Caco-2 (cell line): ENCODE data around the gene KCNIP1. TPM values are rescaled to one million over a fixed set of nuclear protein-coding genes. Genes with fewer than 3 reads are reported as not detected.

Experiments used
- Bru-seq: library from RNA; stranded (reverse); fragments of 400-500 nt; gene quantifications from one replicate; lab custom pipeline; 2021; lab: Mats Ljungman, UMichigan
- BruChase-seq, 2 experiments: library from RNA; stranded (reverse); fragments of 400-500 nt; gene quantifications; one replicate each; lab custom pipeline; 2021; lab: Mats Ljungman, UMichigan
- BruUV-seq: library from RNA; stranded (reverse); fragments of 400-500 nt; replicated peaks from 2 replicates; lab custom pipeline; 2021; lab: Mats Ljungman, UMichigan
- CTCF ChIA-PET: fragments of 300-600 bp; sonication (Branson Sonifier 250); formaldehyde crosslinking; loops from one replicate; lab custom pipeline; 2022; ENCODE audit warnings: antibody characterized with exemption; lab: Charles Lee
- POLR2A ChIA-PET: fragments of 300-600 bp; sonication (Branson Sonifier 250); formaldehyde crosslinking; loops from one replicate; lab custom pipeline; 2022; ENCODE audit warnings: antibody characterized with exemption; lab: Charles Lee
- DNase-seq, 2 experiments: peaks; one replicate each; pipeline versions ENCODE4 v3.0.0 to v3.0.0-alpha.2; 2020 to 2022
- H3K27me3 ChIP-seq: replicated peaks from 2 replicates; pipeline ENCODE4 v1.6.0; 2011; ENCODE audit warnings: low read length; ENCODE audit not compliant: control insufficient read depth, insufficient read depth
- H3K36me3 ChIP-seq: 2 replicates; pipeline ENCODE4 v1.5.1; 2011; ENCODE audit warnings: low read length; ENCODE audit not compliant: control insufficient read depth, insufficient read depth
- H3K4me1 ChIP-seq: fragments of 250-450 bp; sonication (Bioruptor Pico); 2 replicates; pipeline ENCODE4 v1.5.1; 2020; ENCODE audit warnings: mild to moderate bottlenecking
- H3K4me3 ChIP-seq: 2 replicates; pipeline ENCODE4 v1.5.1; 2011; ENCODE audit warnings: low read depth, mild to moderate bottlenecking, control low read depth, low read length
- H3K9me3 ChIP-seq: fragments of 250-450 bp; sonication (Bioruptor Pico); 2 replicates; pipeline ENCODE4 v1.5.1; 2020; ENCODE audit warnings: mild to moderate bottlenecking, moderate library complexity
- H3K27ac Mint-ChIP-seq: one replicate; pipeline ENCODE4 v1.8.0; 2022; ENCODE audit warnings: mixed read lengths; ENCODE audit not compliant: unreplicated experiment
- H3K27me3 Mint-ChIP-seq: one replicate; pipeline ENCODE4 v1.8.0; 2022; ENCODE audit warnings: mixed read lengths; ENCODE audit not compliant: insufficient read depth, unreplicated experiment
- H3K36me3 Mint-ChIP-seq: one replicate; pipeline ENCODE4 v1.8.0; 2022; ENCODE audit warnings: mild to moderate bottlenecking, mixed read lengths; ENCODE audit not compliant: insufficient read depth, unreplicated experiment
- H3K4me1 Mint-ChIP-seq: one replicate; pipeline ENCODE4 v1.8.0; 2022; ENCODE audit warnings: low read depth, mixed read lengths; ENCODE audit not compliant: unreplicated experiment
- H3K4me3 Mint-ChIP-seq: one replicate; pipeline ENCODE4 v1.8.0; 2022; ENCODE audit warnings: mild to moderate bottlenecking, moderate library complexity, mixed read lengths; ENCODE audit not compliant: unreplicated experiment
- H3K9me3 Mint-ChIP-seq: one replicate; pipeline ENCODE4 v1.8.0; 2022; ENCODE audit warnings: mixed read lengths; ENCODE audit not compliant: unreplicated experiment
- intact Hi-C: fragments of 100-400 bp; cut with micrococcal nuclease; formaldehyde crosslinking; loops from one replicate; pipeline ENCODE4 v1.10.0; 2022; ENCODE audit not compliant: unreplicated experiment
- long read RNA-seq: library from polyadenylated mRNA; stranded (forward); transcript quantifications from one replicate; pipeline ENCODE4 v2.0.0, GENCODE V29; 2022
- total RNA-seq: library from RNA; stranded (reverse); gene quantifications from 2 replicates; pipeline ENCODE4 v1.2.3, GENCODE V29; 2022
- TF ChIP-seq, protein P1 (sequence below), 2 experiments: fragments of 200-600 bp in 1 of 2; IDR thresholded peaks; 1 replicate in 1 of 2; 2 replicates in 1 of 2; pipeline versions ENCODE4 v1.5.1 to v1.8.0; 2011 to 2022; ENCODE audit warnings: antibody characterized with exemption in 1 of 2, control low read depth in 1 of 2, inconsistent platforms in 1 of 2, low read depth in 1 of 2, low read length in 1 of 2, mild to moderate bottlenecking in 1 of 2, moderate library complexity in 1 of 2; ENCODE audit not compliant: insufficient read depth in 1 of 2, severe bottlenecking in 1 of 2, unreplicated experiment in 1 of 2

KCNIP1 gene
- not detected in 2 replicates for total RNA-seq
- Bru-seq, nascent RNA, result percentile 3 among the genes with signal in this experiment
- BruChase-seq, experiment 1, labeled RNA remaining after a 2-hour chase, result percentile 1 among the genes with signal in this experiment
- percentile 0 among the genes with signal in this experiment for BruChase-seq, experiment 2, labeled RNA remaining after a 6-hour chase
- long read RNA-seq, result 0 reads

DNA sequence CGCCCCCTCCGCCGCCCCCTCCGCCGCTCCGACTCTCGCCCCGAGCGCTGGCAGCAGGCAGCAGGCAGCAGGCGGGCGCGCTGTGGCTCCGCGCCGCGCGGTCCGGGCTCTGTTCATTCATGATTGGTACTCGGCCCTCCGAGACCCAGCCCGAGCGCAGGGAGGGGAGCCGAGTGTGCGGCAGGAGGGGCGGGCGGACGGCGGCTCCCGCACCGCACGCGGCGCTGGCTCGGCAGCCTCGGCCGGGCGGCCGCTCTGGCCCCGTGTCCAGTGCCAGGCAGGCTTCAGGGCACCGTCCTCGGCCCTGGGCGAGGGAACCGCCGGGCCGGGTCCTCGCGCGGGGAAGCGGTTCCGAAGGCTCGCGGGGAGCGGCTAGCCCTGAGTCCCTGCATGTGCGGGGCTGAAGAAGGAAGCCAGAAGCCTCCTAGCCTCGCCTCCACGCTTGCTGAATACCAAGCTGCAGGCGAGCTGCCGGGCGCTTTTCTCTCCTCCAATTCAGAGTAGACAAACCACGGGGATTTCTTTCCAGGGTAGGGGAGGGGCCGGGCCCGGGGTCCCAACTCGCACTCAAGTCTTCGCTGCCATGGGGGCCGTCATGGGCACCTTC lies at the start of gene KCNIP1:
KCNIP1 (plus strand) TSS at position 31 of the 607 bp plus-strand sequence.
- CTCF ChIA-PET, result no interaction called here

DNA sequence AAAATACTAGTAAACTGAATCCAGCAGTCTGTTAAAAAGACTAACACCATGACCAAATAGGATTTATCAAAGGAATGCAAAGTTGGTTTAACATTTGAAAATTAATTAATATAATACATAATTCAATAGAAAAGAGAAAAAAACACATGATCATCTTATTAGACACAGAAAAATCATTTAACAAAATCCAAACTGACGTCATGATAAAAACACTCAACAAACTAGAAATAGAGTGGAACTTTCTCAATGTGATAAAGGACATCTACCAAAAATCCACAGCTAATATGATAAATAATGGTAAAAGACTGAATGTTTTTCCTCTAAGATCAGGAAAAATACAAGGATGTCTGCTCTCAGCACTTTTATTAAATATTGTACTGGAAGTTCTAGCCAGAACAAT lies 40.4 kb upstream of the KCNIP1 start:
- H3K4me1 Mint-ChIP-seq, result no peaks in the 10 kb centered on the region
- H3K27ac Mint-ChIP-seq, result no peak overlapping the region
- peaks cover 12% of the 10 kb centered on the region for H3K4me1 ChIP-seq
- ChIA-PET POLR2A (no interaction called here), CTCF (no interaction called here)
- H3K9me3 ChIP-seq, result 0 out of 2 replicates have a peak, but pooled peaks cover 6% of the 10 kb centered on the region
- no TSS peak for BruUV-seq
- intact Hi-C loops, result no loop called here
- peaks cover 21% of the 10 kb centered on the region for H3K9me3 Mint-ChIP-seq
- H3K36me3 Mint-ChIP-seq, result no peaks in the 10 kb centered on the region
- no peak overlapping the region for H3K4me3 Mint-ChIP-seq
- no peaks in the 10 kb centered on the region for H3K27me3 Mint-ChIP-seq
- TF ChIP-seq, protein P1, sequence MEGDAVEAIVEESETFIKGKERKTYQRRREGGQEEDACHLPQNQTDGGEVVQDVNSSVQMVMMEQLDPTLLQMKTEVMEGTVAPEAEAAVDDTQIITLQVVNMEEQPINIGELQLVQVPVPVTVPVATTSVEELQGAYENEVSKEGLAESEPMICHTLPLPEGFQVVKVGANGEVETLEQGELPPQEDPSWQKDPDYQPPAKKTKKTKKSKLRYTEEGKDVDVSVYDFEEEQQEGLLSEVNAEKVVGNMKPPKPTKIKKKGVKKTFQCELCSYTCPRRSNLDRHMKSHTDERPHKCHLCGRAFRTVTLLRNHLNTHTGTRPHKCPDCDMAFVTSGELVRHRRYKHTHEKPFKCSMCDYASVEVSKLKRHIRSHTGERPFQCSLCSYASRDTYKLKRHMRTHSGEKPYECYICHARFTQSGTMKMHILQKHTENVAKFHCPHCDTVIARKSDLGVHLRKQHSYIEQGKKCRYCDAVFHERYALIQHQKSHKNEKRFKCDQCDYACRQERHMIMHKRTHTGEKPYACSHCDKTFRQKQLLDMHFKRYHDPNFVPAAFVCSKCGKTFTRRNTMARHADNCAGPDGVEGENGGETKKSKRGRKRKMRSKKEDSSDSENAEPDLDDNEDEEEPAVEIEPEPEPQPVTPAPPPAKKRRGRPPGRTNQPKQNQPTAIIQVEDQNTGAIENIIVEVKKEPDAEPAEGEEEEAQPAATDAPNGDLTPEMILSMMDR (IDR thresholded peaks at IDR 0.05; ENCODE audit: insufficient read depth in 1 of 2, low read depth in 1 of 2, low read length in 1 of 2, severe bottlenecking in 1 of 2, unreplicated experiment in 1 of 2), result no peak
- H3K27me3 ChIP-seq, result no peaks in the 10 kb centered on the region
- H3K4me3 ChIP-seq, result no peak overlapping the region
- DNase-seq, result no peak
- no peaks in the 10 kb centered on the region for H3K36me3 ChIP-seq

More for the DNA sequence above, at the start of gene KCNIP1:
- H3K27me3 Mint-ChIP-seq, result no peaks in the 10 kb centered on the region
- Histone ChIP-seq H3K36me3 (no peaks in the 10 kb centered on the region), H3K4me3 (no peak within 1 kb of the TSS), H3K4me1 (0 out of 2 replicates have a peak, but pooled peaks cover 10% of the 10 kb centered on the region), H3K27me3 (no peaks in the 10 kb centered on the region), H3K9me3 (no peaks in the 10 kb centered on the region)
- no peaks in the 10 kb centered on the region for H3K9me3 Mint-ChIP-seq
- H3K27ac Mint-ChIP-seq, result no peak within 1 kb of the TSS
- POLR2A ChIA-PET, result interaction anchor here (0.6 kb wide), 1 partner anchor 139 kb away, joined by 4 read pairs; no protein-coding TSS in a partner anchor
- H3K36me3 Mint-ChIP-seq, result no peaks in the 10 kb centered on the region
- BruUV-seq, result no TSS peak
- no peak for DNase-seq
- TF ChIP-seq, protein P1 (IDR thresholded peaks at IDR 0.05; ENCODE audit: insufficient read depth in 1 of 2, low read depth in 1 of 2, low read length in 1 of 2, severe bottlenecking in 1 of 2, unreplicated experiment in 1 of 2), result no peak
- H3K4me1 Mint-ChIP-seq, result peaks cover 11% of the 10 kb centered on the region
- intact Hi-C loops, result no loop called here
- no peak within 1 kb of the TSS for H3K4me3 Mint-ChIP-seq

DNA sequence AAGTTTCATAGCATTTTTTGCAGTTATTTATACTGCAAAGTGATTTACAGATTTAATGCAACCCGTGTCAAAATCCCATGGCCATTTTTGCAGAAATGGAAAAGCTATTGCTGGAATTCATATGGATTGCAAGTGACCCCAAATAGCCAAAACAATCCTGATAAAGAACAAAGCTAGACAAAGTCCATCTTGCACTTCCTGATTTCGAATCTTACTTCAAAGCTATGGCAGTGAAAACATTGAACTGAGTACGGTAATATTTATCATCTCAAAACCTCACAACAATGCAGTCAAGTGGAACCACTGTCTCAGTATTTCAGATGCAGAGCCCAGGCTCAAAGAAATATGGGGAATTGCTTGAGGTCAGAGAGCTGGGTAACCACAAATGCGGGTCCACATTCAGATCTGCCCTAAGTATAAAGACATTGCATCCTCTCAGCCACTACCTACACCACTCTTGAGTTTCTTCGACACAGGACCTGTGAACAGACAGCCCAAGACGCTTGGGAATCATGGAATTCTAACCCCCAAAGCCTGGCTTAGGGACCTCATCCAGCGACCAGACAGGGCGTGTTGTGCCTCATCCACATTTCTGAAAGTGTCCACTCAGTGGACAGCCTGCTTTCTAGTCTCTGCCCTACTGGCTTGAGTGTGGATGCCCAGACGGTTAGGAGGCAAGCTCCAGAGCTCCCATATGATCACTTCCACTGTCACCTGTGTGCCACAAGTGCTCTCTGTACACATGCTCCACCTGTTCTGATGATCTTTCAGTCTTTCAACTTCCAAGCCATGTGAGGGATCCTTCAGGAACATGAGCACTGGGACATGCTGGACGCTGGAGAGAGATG lies 39.3 kb upstream of the KCNIP1 start:
- peaks cover 2% of the 10 kb centered on the region for H3K27me3 Mint-ChIP-seq
- no peak overlapping the region for H3K27ac Mint-ChIP-seq
- peaks cover 18% of the 10 kb centered on the region for H3K9me3 Mint-ChIP-seq
- Histone ChIP-seq H3K9me3 (0 out of 2 replicates have a peak, but pooled peaks cover 6% of the 10 kb centered on the region), H3K4me3 (no peak overlapping the region), H3K36me3 (no peaks in the 10 kb centered on the region), H3K4me1 (peaks cover 12% of the 10 kb centered on the region), H3K27me3 (no peaks in the 10 kb centered on the region)
- ChIA-PET CTCF (no interaction called here), POLR2A (interaction anchor here (0.6 kb wide), 1 partner anchor 78 kb away, joined by 3 read pairs; no protein-coding TSS in a partner anchor)
- no TSS peak for BruUV-seq
- H3K36me3 Mint-ChIP-seq, result no peaks in the 10 kb centered on the region
- no peaks in the 10 kb centered on the region for H3K4me1 Mint-ChIP-seq
- TF ChIP-seq, protein P1 (IDR thresholded peaks at IDR 0.05; ENCODE audit: insufficient read depth in 1 of 2, low read depth in 1 of 2, low read length in 1 of 2, severe bottlenecking in 1 of 2, unreplicated experiment in 1 of 2), result no peak
- intact Hi-C loops, result no loop called here
- H3K4me3 Mint-ChIP-seq, result no peak overlapping the region
- peak in 1 of 2 experiments; percentile 5 for DNase-seq
